SU-DHL-6 (cell line): ENCODE results near the gene THY1.

Experiments used
- H2AFZ ChIP-seq: fragments of 200-600 bp; sonication (generic); 2 replicates; pipeline ENCODE4 v1.6.1; 2014; ENCODE audit warnings: low read depth, mild to moderate bottlenecking, moderate library complexity, mixed read lengths, antibody characterized with exemption, low read length; ENCODE audit not compliant: severe bottlenecking
- H3F3A ChIP-seq: fragments of 200-600 bp; shearing (Covaris generic); 2 replicates; pipeline ENCODE4 v1.6.0; 2016; ENCODE audit warnings: antibody characterized with exemption, mild to moderate bottlenecking; ENCODE audit not compliant: insufficient read depth
- H3K27ac ChIP-seq: fragments of 200-600 bp; sonication (generic); 2 replicates; pipeline ENCODE4 v1.5.1; 2016; ENCODE audit warnings: low read depth, mild to moderate bottlenecking, low read length, moderate library complexity, mixed read lengths
- H3K27me3 ChIP-seq: fragments of 200-600 bp; sonication (generic), shearing (Covaris generic); 2 replicates; pipeline ENCODE4 v1.6.0; 2014; ENCODE audit warnings: mild to moderate bottlenecking, low read length
- H3K36me3 ChIP-seq: fragments of 200-600 bp; sonication (generic); 2 replicates; pipeline ENCODE4 v1.6.1; 2014; ENCODE audit warnings: mild to moderate bottlenecking, low read length, mixed read lengths
- H3K4me2 ChIP-seq: fragments of 300-600, 200-600 bp; shearing (Covaris generic), sonication (generic); 2 replicates; pipeline ENCODE4 v1.6.0; 2014; ENCODE audit warnings: low read length, low read depth, mild to moderate bottlenecking; ENCODE audit not compliant: poor library complexity, severe bottlenecking
- H3K4me3 ChIP-seq: fragments of 200-600 bp; sonication (generic); 2 replicates; pipeline ENCODE4 v1.5.1; 2014; ENCODE audit warnings: antibody characterized with exemption, low read length, mild to moderate bottlenecking, mixed read lengths; ENCODE audit not compliant: insufficient read depth, poor library complexity, severe bottlenecking
- H3K79me2 ChIP-seq: fragments of 200-600 bp; sonication (generic); 2 replicates; pipeline ENCODE4 v1.6.1; 2014; ENCODE audit warnings: mild to moderate bottlenecking, low read length, moderate library complexity; ENCODE audit not compliant: insufficient read depth
- H3K9ac ChIP-seq: fragments of 200-600 bp; sonication (generic); 2 replicates; pipeline ENCODE4 v1.7.0; 2014; ENCODE audit warnings: mild to moderate bottlenecking, low read length
- H3K9me2 ChIP-seq: fragments of 200-600 bp; sonication (generic); replicated peaks from 2 replicates; pipeline ENCODE4 v1.6.1; 2014; ENCODE audit warnings: low read length; ENCODE audit not compliant: insufficient read depth
- H3K9me3 ChIP-seq: fragments of 200-600 bp; sonication (generic); 2 replicates; pipeline ENCODE4 v1.6.1; 2014; ENCODE audit warnings: low read length, mixed read lengths; ENCODE audit not compliant: insufficient read depth
- H4K20me1 ChIP-seq: fragments of 200-600 bp; sonication (generic); 2 replicates; pipeline ENCODE4 v1.6.1; 2014; ENCODE audit warnings: low read depth, mild to moderate bottlenecking, antibody characterized with exemption, low read length, moderate library complexity, mixed read lengths
- CTCF ChIP-seq: fragments of 200-600 bp; sonication (generic); IDR thresholded peaks from one replicate; pipeline ENCODE4 v1.5.1; 2017; ENCODE audit warnings: antibody characterized with exemption, mild to moderate bottlenecking, low read length, moderate library complexity; ENCODE audit not compliant: insufficient read depth, poor library complexity, severe bottlenecking
- EZH2phosphoT487 ChIP-seq: fragments of 200-600 bp; sonication (generic), shearing (Covaris generic); conservative IDR thresholded peaks from 2 replicates; pipeline ENCODE4 v1.6.1; 2018; ENCODE audit warnings: mild to moderate bottlenecking, antibody characterized with exemption, low read length, moderate library complexity, mixed read lengths

Gene THY1

GRCh38 chr11:119436711-119437110 is 13.7 kb upstream of the THY1 start:
- no peaks in the 10 kb centered on the region for H3K9me2 ChIP-seq
- H3K9ac ChIP-seq, result no peak overlapping the region
- H2AFZ ChIP-seq, result no peak overlapping the region
- H3K36me3 ChIP-seq, result no peaks in the 10 kb centered on the region
- no peaks in the 10 kb centered on the region for H3K79me2 ChIP-seq
- no peaks in the 10 kb centered on the region for H3K27me3 ChIP-seq
- H3K27ac ChIP-seq, result no peak overlapping the region
- no peak overlapping the region for H3K4me2 ChIP-seq
- H4K20me1 ChIP-seq, result no peaks in the 10 kb centered on the region
- H3K4me3 ChIP-seq, result no peak overlapping the region
- H3F3A ChIP-seq, result no peaks in the 10 kb centered on the region
- H3K9me3 ChIP-seq, result no peaks in the 10 kb centered on the region
- TF ChIP-seq EZH2phosphoT487, result no peak
- no peak for TF ChIP-seq CTCF

- TF ChIP-seq CTCF, result no peak
- TF ChIP-seq EZH2phosphoT487, result no peak
- H3K9ac ChIP-seq, result no peak overlapping the region
These were observed 13.1 kb upstream of the THY1 start for GRCh38 chr11:119436093-119436492.

GRCh38 chr11:119434591-119435330 is 11.8 kb upstream of the THY1 start:
- no peaks in the 10 kb centered on the region for H3K36me3 ChIP-seq
- TF ChIP-seq CTCF (no peak), EZH2phosphoT487 (no peak)
- H3K79me2 ChIP-seq, result no peaks in the 10 kb centered on the region
- H3K4me3 ChIP-seq, result no peak overlapping the region
- no peaks in the 10 kb centered on the region for H3K9me3 ChIP-seq
- H3K4me2 ChIP-seq, result no peak overlapping the region
- no peaks in the 10 kb centered on the region for H4K20me1 ChIP-seq
- H3F3A ChIP-seq, result no peaks in the 10 kb centered on the region
- H3K9ac ChIP-seq, result no peak overlapping the region
- no peak overlapping the region for H2AFZ ChIP-seq
- no peaks in the 10 kb centered on the region for H3K9me2 ChIP-seq
- H3K27me3 ChIP-seq, result no peaks in the 10 kb centered on the region
- no peak overlapping the region for H3K27ac ChIP-seq

More at GRCh38 chr11:119436093-119436492, 13.1 kb upstream of the THY1 start:
- Histone ChIP-seq H3F3A (no peaks in the 10 kb centered on the region), H3K79me2 (no peaks in the 10 kb centered on the region), H3K9me3 (no peaks in the 10 kb centered on the region), H3K36me3 (no peaks in the 10 kb centered on the region), H3K27me3 (no peaks in the 10 kb centered on the region), H3K27ac (no peak overlapping the region), H4K20me1 (no peaks in the 10 kb centered on the region), H3K9me2 (no peaks in the 10 kb centered on the region), H2AFZ (no peak overlapping the region), H3K4me2 (no peak overlapping the region), H3K4me3 (no peak overlapping the region)
